Osteoblast (primary cell): ENCODE measurements around the gene HOXB3. TPM values are rescaled to one million over a fixed set of nuclear protein-coding genes. Genes with fewer than 3 reads are reported as not detected.

ENCODE experiments used
- DNase-seq: peaks from one replicate; pipeline ENCODE4 v3.0.0; 2011; ENCODE audit warnings: low spot score, mixed read lengths; ENCODE audit not compliant: insufficient read length; ENCODE audit errors: missing footprints
- H2AFZ ChIP-seq: 2 replicates; pipeline ENCODE4 v1.6.0; 2011; ENCODE audit warnings: mild to moderate bottlenecking, low read length
- H3K27ac ChIP-seq: 2 replicates; pipeline ENCODE4 v1.5.1; 2011; ENCODE audit warnings: mild to moderate bottlenecking, low read depth, low read length, moderate library complexity
- H3K27me3 ChIP-seq: 2 replicates; pipeline ENCODE4 v1.6.0; 2012; ENCODE audit warnings: mild to moderate bottlenecking, control low read depth, inconsistent platforms, low read length, moderate library complexity; ENCODE audit not compliant: insufficient read depth
- H3K36me3 ChIP-seq: 2 replicates; pipeline ENCODE4 v1.5.1; 2011; ENCODE audit warnings: mild to moderate bottlenecking, low read length, control low read depth, moderate library complexity; ENCODE audit not compliant: insufficient read depth
- H3K4me1 ChIP-seq: 2 replicates; pipeline ENCODE4 v1.5.1; 2011; ENCODE audit warnings: mild to moderate bottlenecking, low read length, control low read depth, moderate library complexity; ENCODE audit not compliant: insufficient read depth
- H3K4me2 ChIP-seq: 2 replicates; pipeline ENCODE4 v1.6.0; 2011; ENCODE audit warnings: mild to moderate bottlenecking, low read length; ENCODE audit not compliant: insufficient read depth
- H3K4me3 ChIP-seq: fragments of 200-600 bp; sonication (generic); 3 replicates; pipeline ENCODE4 v1.5.1; 2012; ENCODE audit warnings: mild to moderate bottlenecking, low read length, inconsistent platforms; ENCODE audit not compliant: insufficient read depth
- H3K79me2 ChIP-seq: 2 replicates; pipeline ENCODE4 v1.6.0; 2012; ENCODE audit warnings: mild to moderate bottlenecking, low read length, control low read depth, inconsistent platforms; ENCODE audit not compliant: insufficient read depth
- H3K9me3 ChIP-seq: 2 replicates; pipeline ENCODE4 v1.5.1; 2011; ENCODE audit warnings: low read depth, low read length, control low read depth
- H4K20me1 ChIP-seq: 2 replicates; pipeline ENCODE4 v1.6.0; 2012; ENCODE audit warnings: mild to moderate bottlenecking, low read length, control low read depth; ENCODE audit not compliant: insufficient read depth
- CTCF ChIP-seq: IDR thresholded peaks from 2 replicates; pipeline ENCODE4 v1.5.1; 2011; ENCODE audit warnings: mild to moderate bottlenecking, low read depth, low read length, moderate library complexity; ENCODE audit errors: extremely low read depth
- total RNA-seq: library from RNA; depleted of rRNA; stranded (reverse); fragments of >200 nt; gene quantifications from 2 replicates; pipeline ENCODE4 v1.2.3, GENCODE V29; 2012

Gene HOXB3
- total RNA-seq, 1 donor, result 1.8 TPM

DNA sequence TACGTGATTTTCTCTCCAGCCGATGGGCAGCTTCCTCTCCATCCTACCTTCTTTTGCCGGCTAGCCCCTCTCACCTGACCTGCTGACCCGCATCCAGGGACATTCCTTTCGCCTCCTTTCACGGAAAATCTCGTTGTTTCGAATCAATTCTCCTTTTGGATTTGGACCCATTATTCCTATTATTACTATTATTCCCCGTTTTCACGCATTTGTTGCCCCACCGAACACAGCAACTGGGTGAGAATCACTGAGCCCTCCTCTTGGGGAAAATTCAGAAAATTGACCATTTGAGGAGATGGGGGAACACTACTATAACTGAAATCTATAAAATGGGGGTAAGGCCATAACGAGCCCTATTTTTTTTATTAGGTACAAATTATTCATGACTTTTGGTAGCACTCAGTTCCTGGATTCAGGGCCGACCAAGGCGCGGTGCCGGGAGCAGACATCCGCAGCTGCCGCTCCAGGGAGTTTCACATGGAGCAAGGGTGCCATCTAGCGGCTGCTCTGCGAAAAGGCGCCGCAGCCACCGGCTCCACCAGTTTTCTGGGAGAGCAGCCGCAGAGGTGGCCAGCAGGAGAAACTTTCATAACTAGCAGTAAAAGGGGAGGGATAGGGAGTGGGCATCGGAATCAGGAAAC, 28.3 kb upstream of the HOXB3 start:
- Histone ChIP-seq H3K4me3 (no peak overlapping the region), H2AFZ (no peak overlapping the region), H4K20me1 (peaks cover 13% of the 10 kb centered on the region), H3K79me2 (no peaks in the 10 kb centered on the region), H3K27me3 (peaks cover 98% of the 10 kb centered on the region), H3K4me2 (no peak overlapping the region), H3K27ac (no peak overlapping the region), H3K36me3 (no peaks in the 10 kb centered on the region), H3K4me1 (no peaks in the 10 kb centered on the region), H3K9me3 (no peaks in the 10 kb centered on the region)
- TF ChIP-seq CTCF, result peak; percentile 92
- peak; percentile 100 for DNase-seq

DNA sequence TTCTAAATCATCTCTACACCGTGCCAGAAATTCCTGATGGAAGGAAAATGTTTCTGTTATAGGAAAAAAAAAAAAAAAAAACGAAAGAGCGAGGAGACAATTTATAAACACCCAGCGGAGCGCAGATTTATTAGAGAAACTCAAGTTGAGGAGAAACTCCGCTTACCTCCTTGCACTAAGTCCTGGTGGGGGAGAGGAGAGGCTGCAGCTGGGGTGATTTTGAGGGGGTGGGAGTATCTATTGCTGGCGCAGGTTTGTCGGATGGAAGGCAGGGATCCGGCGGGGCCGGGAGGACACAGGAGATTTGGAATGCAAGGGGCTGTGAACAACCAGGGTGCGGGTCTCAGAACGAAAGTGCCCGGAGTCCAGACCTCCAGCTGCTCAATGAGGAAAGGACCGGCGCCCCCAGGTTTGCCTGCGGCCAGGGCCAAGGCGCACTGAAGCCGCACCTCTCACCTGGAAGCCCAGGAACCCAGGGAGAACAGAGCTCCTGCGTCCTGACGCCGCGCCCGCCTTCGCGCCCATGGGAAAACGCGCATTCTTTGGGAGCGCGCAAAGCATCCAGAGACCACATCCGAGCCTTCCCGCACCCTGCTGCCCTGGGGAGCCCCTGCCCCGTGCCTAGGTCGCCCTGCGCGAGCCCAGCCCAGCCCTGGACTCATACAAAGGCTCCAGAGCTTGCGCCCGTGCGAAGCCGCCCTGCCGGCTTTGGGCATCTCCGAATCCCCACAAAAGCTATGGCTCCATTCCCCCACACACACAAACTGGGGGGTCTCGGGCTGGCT, 27.6 kb upstream of the HOXB3 start:
- no peak overlapping the region for H3K4me2 ChIP-seq
- H3K9me3 ChIP-seq, result no peaks in the 10 kb centered on the region
- H3K36me3 ChIP-seq, result no peaks in the 10 kb centered on the region
- H3K27ac ChIP-seq, result no peak overlapping the region
- no peaks in the 10 kb centered on the region for H3K79me2 ChIP-seq
- H3K4me3 ChIP-seq, result no peak overlapping the region
- peaks cover 97% of the 10 kb centered on the region for H3K27me3 ChIP-seq
- no peaks in the 10 kb centered on the region for H3K4me1 ChIP-seq
- no peak for DNase-seq
- no peak for TF ChIP-seq CTCF
- H4K20me1 ChIP-seq, result peaks cover 13% of the 10 kb centered on the region
- H2AFZ ChIP-seq, result no peak overlapping the region

GRCh38 chr17:48616717-48617470, 26.9 kb upstream of the HOXB3 start:
- Histone ChIP-seq H3K4me1 (no peaks in the 10 kb centered on the region), H4K20me1 (peaks cover 13% of the 10 kb centered on the region), H3K9me3 (no peaks in the 10 kb centered on the region), H3K36me3 (no peaks in the 10 kb centered on the region), H3K4me2 (no peak overlapping the region), H3K79me2 (no peaks in the 10 kb centered on the region), H3K27me3 (peaks cover 97% of the 10 kb centered on the region), H3K4me3 (no peak overlapping the region), H3K27ac (no peak overlapping the region), H2AFZ (no peak overlapping the region)
- TF ChIP-seq CTCF, result no peak
- DNase-seq, result no peak
